HepG2 (cell line): Measurements from ENCODE around the gene NIN. TPM values are rescaled to one million over a fixed set of nuclear protein-coding genes. Genes with fewer than 3 reads are reported as not detected.

Experiments
- ATAC-seq: fragments of 200-7000 bp; cut with Tn5 transposase; 3 replicates; pipeline ENCODE4 v1.9.1; 2020; ENCODE audit warnings: mild to moderate bottlenecking, moderate library complexity
- BruUV-seq: library from RNA; stranded (reverse); fragments of 400-500 nt; replicated peaks from 2 replicates; lab custom pipeline; 2021; lab: Mats Ljungman, UMichigan
- CTCF ChIA-PET: fragments of 300-600 bp; formaldehyde crosslinking; extraction: SDS; loops from one replicate; lab custom pipeline; 2021; ENCODE audit warnings: low total read pairs, inconsistent platforms, low intra/inter-chr PET ratio; lab: Yijun Ruan, JAX
- POLR2A ChIA-PET: fragments of 350-600 bp; sonication (Branson Sonifier 250); formaldehyde crosslinking; loops from one replicate; lab custom pipeline; 2020; ENCODE audit warnings: antibody characterized with exemption, inconsistent platforms; lab: Yijun Ruan, JAX
- DNase-seq: peaks from one replicate; pipeline ENCODE4 v3.0.0-alpha.2; 2015; ENCODE audit warnings: low spot score
- FAIRE-seq: peaks from 3 replicates; lab custom pipeline; 2011; peaks lifted over from hg19 to GRCh38; lab: Jason Lieb, UNC
- H2AFZ ChIP-seq: one replicate; pipeline ENCODE4 v1.6.1; 2011; ENCODE audit warnings: low read length, inconsistent platforms
- H3K27ac ChIP-seq: fragments of 300-600 bp; 3 replicates; pipeline ENCODE4 v1.8.0; 2011; ENCODE audit warnings: mixed run types, mild to moderate bottlenecking, mixed read lengths, low read length, inconsistent platforms; ENCODE audit not compliant: insufficient read depth; ENCODE audit errors: extremely low read length
- H3K27me3 ChIP-seq, 2 experiments: fragments of 200-600 bp in 1 of 2; 2 replicates in 1 of 2; 3 replicates in 1 of 2; pipeline versions ENCODE4 v1.6.0 to v1.8.0; 2011; ENCODE audit warnings: low read length in 2 of 2, mild to moderate bottlenecking in 2 of 2, moderate library complexity in 2 of 2, inconsistent platforms in 1 of 2; ENCODE audit not compliant: insufficient read depth in 2 of 2, control insufficient read depth in 1 of 2
- H3K36me3 ChIP-seq, 2 experiments: fragments of 200-600 bp in 1 of 2; replicated peaks in 1 of 2; 2 replicates in 1 of 2; 3 replicates in 1 of 2; pipeline versions ENCODE4 v1.5.1 to v1.8.0; 2011; ENCODE audit warnings: low read length in 2 of 2, inconsistent platforms in 1 of 2; ENCODE audit not compliant: insufficient read depth in 2 of 2, control insufficient read depth in 1 of 2
- H3K4me1 ChIP-seq: 2 replicates; pipeline ENCODE4 v1.5.1; 2012; ENCODE audit warnings: low read length, inconsistent platforms; ENCODE audit not compliant: insufficient read depth
- H3K4me2 ChIP-seq: 2 replicates; pipeline ENCODE4 v1.6.0; 2011; ENCODE audit warnings: low read depth, low read length, inconsistent platforms
- H3K4me3 ChIP-seq, 3 experiments: fragments of 200-600 bp in 1 of 3; sonication (generic), shearing (Covaris generic) in 1 of 3; replicated peaks in 1 of 3; 2 replicates each; pipeline ENCODE4 v1.5.1; 2011 to 2016; ENCODE audit warnings: low read length in 3 of 3, inconsistent platforms in 2 of 3, low read depth in 2 of 3, mild to moderate bottlenecking in 2 of 3, control low read depth in 1 of 3, mixed read lengths in 1 of 3; ENCODE audit not compliant: insufficient read depth in 1 of 3
- H3K79me2 ChIP-seq: one replicate; pipeline ENCODE4 v1.6.1; 2011; ENCODE audit warnings: low read length, inconsistent platforms; ENCODE audit not compliant: insufficient read depth
- H3K9ac ChIP-seq: 2 replicates; pipeline ENCODE4 v1.6.0; 2011; ENCODE audit warnings: mild to moderate bottlenecking, low read depth, low read length, inconsistent platforms; ENCODE audit not compliant: insufficient read depth
- H3K9me3 ChIP-seq: 2 replicates; pipeline ENCODE4 v1.5.1; 2012; ENCODE audit warnings: mild to moderate bottlenecking, low read length
- H4K20me1 ChIP-seq: 2 replicates; pipeline ENCODE4 v1.6.0; 2011; ENCODE audit warnings: inconsistent platforms, mild to moderate bottlenecking, low read length, moderate library complexity; ENCODE audit not compliant: insufficient read depth
- BRCA1 ChIP-seq: sonication (generic); formaldehyde crosslinking; IDR thresholded peaks from 2 replicates; pipeline ENCODE4 v1.4.0; 2020; ENCODE audit warnings: missing genetic modification reagents
- NFIB ChIP-seq: sonication (generic); formaldehyde crosslinking; IDR thresholded peaks from 2 replicates; pipeline ENCODE4 v1.9.0; 2021; ENCODE audit warnings: missing genetic modification reagents, mild to moderate bottlenecking, borderline replicate concordance
- NR2F1 ChIP-seq, 2 experiments: fragments of 450-650 bp in 1 of 2; formaldehyde crosslinking in 1 of 2; IDR thresholded peaks; 2 replicates each; pipeline versions ENCODE4 v1.5.0 to v1.6.1; 2016 to 2020; ENCODE audit warnings: mild to moderate bottlenecking in 1 of 2, missing compliant biosample characterization in 1 of 2, missing genetic modification reagents in 1 of 2, moderate library complexity in 1 of 2
- PCBP2 ChIP-seq: fragments of 200-400 bp; formaldehyde crosslinking; optimal IDR thresholded peaks from 2 replicates; pipeline ENCODE3; 2018; ENCODE audit warnings: low read length, low read depth; ENCODE audit not compliant: poor library complexity, severe bottlenecking
- PHB2 ChIP-seq: fragments of 450-650 bp; IDR thresholded peaks from 2 replicates; pipeline ENCODE4 v1.6.1; 2018; ENCODE audit not compliant: partially characterized antibody
- PRPF4 ChIP-seq: fragments of 200-400 bp; formaldehyde crosslinking; IDR thresholded peaks from 2 replicates; pipeline ENCODE4 v1.6.1; 2016; ENCODE audit warnings: low read length, low read depth; ENCODE audit not compliant: poor library complexity, severe bottlenecking
- RBAK ChIP-seq: sonication (generic); formaldehyde crosslinking; IDR thresholded peaks from 2 replicates; pipeline ENCODE4 v1.5.1; 2020; ENCODE audit warnings: mild to moderate bottlenecking, missing genetic modification reagents
- SALL2 ChIP-seq: sonication (generic); formaldehyde crosslinking; IDR thresholded peaks from 2 replicates; pipeline ENCODE4 v1.8.1; 2023; ENCODE audit warnings: mild to moderate bottlenecking, missing genetic modification reagents, inconsistent platforms
- SYNCRIP ChIP-seq: fragments of 200-400 bp; formaldehyde crosslinking; IDR thresholded peaks from 2 replicates; pipeline ENCODE4 v1.6.1; 2018; ENCODE audit warnings: mild to moderate bottlenecking, low read depth, low read length; ENCODE audit not compliant: insufficient read depth
- ZBTB20 ChIP-seq: sonication (generic); formaldehyde crosslinking; IDR thresholded peaks from 2 replicates; pipeline ENCODE4 v1.8.1; 2023; ENCODE audit warnings: missing genetic modification reagents, low read depth, mild to moderate bottlenecking, borderline replicate concordance
- ZNF30 ChIP-seq: sonication (generic); formaldehyde crosslinking; IDR thresholded peaks from 2 replicates; pipeline ENCODE4 v1.5.0; 2020; ENCODE audit warnings: mild to moderate bottlenecking, missing genetic modification reagents
- ZNF331 ChIP-seq: sonication (generic); formaldehyde crosslinking; IDR thresholded peaks from 2 replicates; pipeline ENCODE4 v1.4.0; 2020; ENCODE audit warnings: missing genetic modification reagents
- ZNF839 ChIP-seq: sonication (generic); formaldehyde crosslinking; IDR thresholded peaks from 2 replicates; pipeline ENCODE4 v1.4.0; 2020; ENCODE audit warnings: missing genetic modification reagents, mild to moderate bottlenecking, borderline replicate concordance
- WGBS: methylation state at CpG from one replicate; pipeline ENCODE4 v1.1.6; 2017; ENCODE audit warnings: low lambda C conversion rate; 5-methylcytosine and 5-hydroxymethylcytosine counted together
- in situ Hi-C: cut with HindIII; loops from 2 replicates; pipeline ENCODE4 v1.10.0; 2017; ENCODE audit warnings: low pct_unique_long_range_greater_than_20kb; ENCODE audit not compliant: extremely low pct_ligation_motif_present
- intact Hi-C: fragments of 100-400 bp; cut with micrococcal nuclease; formaldehyde crosslinking; loops from one replicate; pipeline ENCODE4 v1.10.0; 2022; ENCODE audit not compliant: unreplicated experiment
- polyA plus RNA-seq, 8 experiments: library from polyadenylated mRNA; depleted of rRNA in 3 of 8; stranded (reverse) in 7 of 8; unstranded in 1 of 8; fragments of >200 nt; fragmentation: Illumina TruSeq in 4 of 8; extraction: Trizol in 4 of 8; gene quantifications; 2 replicates each; pipeline versions ENCODE4 v1.2.1 to v1.2.3, GENCODE V29; 2011 to 2016; ENCODE audit warnings: low read depth in 4 of 8, missing spikeins in 1 of 8, mixed read lengths in 1 of 8; ENCODE audit not compliant: insufficient read depth in 1 of 8
- total RNA-seq, 5 experiments: library from RNA; depleted of rRNA; stranded (reverse); fragments of >200 nt; fragmentation: Illumina TruSeq; extraction: Trizol; gene quantifications; 2 replicates each; pipeline ENCODE4 v1.2.3, GENCODE V29; 2016; ENCODE audit warnings: low read depth in 1 of 5
- TF ChIP-seq, protein P1 (sequence below): sonication (generic); formaldehyde crosslinking; IDR thresholded peaks from 2 replicates; pipeline ENCODE4 v1.8.1; 2022; ENCODE audit warnings: low read depth, mild to moderate bottlenecking, missing genetic modification reagents
- TF ChIP-seq, protein P2 (sequence below): sonication (generic); formaldehyde crosslinking; IDR thresholded peaks from 2 replicates; pipeline ENCODE4 v1.4.0; 2020; ENCODE audit warnings: mild to moderate bottlenecking, missing genetic modification reagents

The NIN gene
- total and polyA plus RNA-seq, 2 of the 13 experiments (the other 11 are each of a cell fraction or from before 2014, with no cell fraction given), result 2.8 to 9.7 TPM

DNA sequence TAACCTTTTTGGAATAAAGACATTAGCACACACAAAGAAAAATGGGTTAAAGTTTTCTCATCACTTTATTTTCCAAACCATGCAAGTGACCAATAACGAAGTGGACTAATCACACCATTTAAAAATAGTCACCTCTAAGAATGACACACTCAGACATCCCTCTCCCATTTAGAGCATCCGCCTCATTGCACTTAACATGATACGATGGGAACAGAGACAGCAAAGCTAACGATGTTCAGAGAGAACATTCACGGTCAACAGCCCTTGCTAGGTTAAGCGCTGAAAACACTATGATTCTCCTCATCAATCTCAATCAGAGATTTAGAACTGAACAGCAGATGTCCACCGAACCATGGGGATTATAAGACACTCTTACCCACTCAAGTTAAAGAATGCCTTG, 35.8 kb downstream of the NIN start (continued):
- TF ChIP-seq, protein P1, sequence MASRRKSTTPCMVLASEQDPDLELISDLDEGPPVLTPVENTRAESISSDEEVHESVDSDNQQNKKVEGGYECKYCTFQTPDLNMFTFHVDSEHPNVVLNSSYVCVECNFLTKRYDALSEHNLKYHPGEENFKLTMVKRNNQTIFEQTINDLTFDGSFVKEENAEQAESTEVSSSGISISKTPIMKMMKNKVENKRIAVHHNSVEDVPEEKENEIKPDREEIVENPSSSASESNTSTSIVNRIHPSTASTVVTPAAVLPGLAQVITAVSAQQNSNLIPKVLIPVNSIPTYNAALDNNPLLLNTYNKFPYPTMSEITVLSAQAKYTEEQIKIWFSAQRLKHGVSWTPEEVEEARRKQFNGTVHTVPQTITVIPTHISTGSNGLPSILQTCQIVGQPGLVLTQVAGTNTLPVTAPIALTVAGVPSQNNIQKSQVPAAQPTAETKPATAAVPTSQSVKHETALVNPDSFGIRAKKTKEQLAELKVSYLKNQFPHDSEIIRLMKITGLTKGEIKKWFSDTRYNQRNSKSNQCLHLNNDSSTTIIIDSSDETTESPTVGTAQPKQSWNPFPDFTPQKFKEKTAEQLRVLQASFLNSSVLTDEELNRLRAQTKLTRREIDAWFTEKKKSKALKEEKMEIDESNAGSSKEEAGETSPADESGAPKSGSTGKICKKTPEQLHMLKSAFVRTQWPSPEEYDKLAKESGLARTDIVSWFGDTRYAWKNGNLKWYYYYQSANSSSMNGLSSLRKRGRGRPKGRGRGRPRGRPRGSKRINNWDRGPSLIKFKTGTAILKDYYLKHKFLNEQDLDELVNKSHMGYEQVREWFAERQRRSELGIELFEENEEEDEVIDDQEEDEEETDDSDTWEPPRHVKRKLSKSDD, result no peak
- TF ChIP-seq RBAK (no peak), ZNF839 (CRISPR knock-in tag) (no peak), ZNF30 (CRISPR knock-in tag) (no peak), BRCA1 (no peak), PCBP2 (no peak)
- TF ChIP-seq, protein P2, sequence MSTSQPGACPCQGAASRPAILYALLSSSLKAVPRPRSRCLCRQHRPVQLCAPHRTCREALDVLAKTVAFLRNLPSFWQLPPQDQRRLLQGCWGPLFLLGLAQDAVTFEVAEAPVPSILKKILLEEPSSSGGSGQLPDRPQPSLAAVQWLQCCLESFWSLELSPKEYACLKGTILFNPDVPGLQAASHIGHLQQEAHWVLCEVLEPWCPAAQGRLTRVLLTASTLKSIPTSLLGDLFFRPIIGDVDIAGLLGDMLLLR, result no peak

DNA sequence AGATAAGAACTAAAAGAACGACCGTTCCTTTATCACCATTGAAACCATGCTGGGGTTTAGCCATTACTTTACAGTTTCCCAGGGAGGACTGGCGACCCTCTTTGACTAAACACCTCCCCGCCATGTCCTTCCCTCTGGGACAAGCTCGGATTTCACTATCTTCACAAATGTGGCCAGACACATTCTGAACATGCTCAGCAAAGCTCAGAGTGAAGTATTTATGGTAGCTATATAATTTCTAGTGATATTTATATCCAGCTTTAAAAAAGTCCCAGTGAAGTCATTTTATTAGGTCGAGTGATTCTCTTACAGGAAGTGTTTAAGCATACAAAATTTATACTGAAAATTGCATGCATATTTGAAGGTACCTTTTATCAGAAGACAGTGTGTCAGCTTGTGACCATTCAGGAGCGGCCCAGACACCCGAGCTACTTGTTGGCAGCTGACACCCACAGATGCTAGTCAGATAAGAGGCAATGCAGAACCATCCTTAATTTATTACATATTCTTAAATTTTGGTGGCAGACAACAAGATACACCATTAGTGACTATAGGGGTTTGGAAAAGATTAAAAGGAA, 36.8 kb downstream of the NIN start:
- no peak overlapping the region for H3K4me3 ChIP-seq
- ChIA-PET CTCF (no interaction called here), POLR2A (no interaction called here)
- ATAC-seq, result no peak
- no peak overlapping the region for H2AFZ ChIP-seq
- intact Hi-C loops, result no loop called here
- H3K4me2 ChIP-seq, result no peak overlapping the region
- WGBS, result 96% methylated on average over 8 of the region's 8 CpGs
- no peak overlapping the region for H3K9ac ChIP-seq
- H3K9me3 ChIP-seq, result no peaks in the 10 kb centered on the region
- no peaks in the 10 kb centered on the region for H3K79me2 ChIP-seq
- peaks cover under 1 to 1% of the 10 kb centered on the region in 2 experiments; a peak in 1 of 5 replicates for H3K36me3 ChIP-seq
- no peak for DNase-seq
- no TSS peak for BruUV-seq
- H3K4me1 ChIP-seq, result no peaks in the 10 kb centered on the region
- FAIRE-seq, result no peak
- no peak overlapping the region for H3K27ac ChIP-seq
- no peaks in the 10 kb centered on the region for H4K20me1 ChIP-seq
- no peak for TF ChIP-seq PRPF4
- TF ChIP-seq PHB2, result no peak
- TF ChIP-seq ZNF839 (CRISPR knock-in tag), result no peak
- TF ChIP-seq NR2F1 (CRISPR knock-in tag; IDR thresholded peaks at IDR 0.05), result no peak
- TF ChIP-seq ZBTB20 (CRISPR knock-in tag), result no peak
- TF ChIP-seq NFIB (CRISPR knock-in tag), result no peak
- no peak for TF ChIP-seq ZNF331
- no peak for TF ChIP-seq SYNCRIP
- no peak for TF ChIP-seq SALL2
- TF ChIP-seq, all 625 proteins: peak for 0
- no peaks in the 10 kb centered on the region for H3K27me3 ChIP-seq
- in situ Hi-C loops, result no loop called here
